T-helper 17 cell (primary cell): Measurements from ENCODE around the gene HOXA5. TPM values are rescaled to one million over a fixed set of nuclear protein-coding genes. Genes with fewer than 3 reads are reported as not detected.
A peak's percentile ranks its signal among the peaks of the same experiment; 100 is the strongest.

Source experiments
- ATAC-seq: fragments of 150-1000 bp; cut with Tn5 transposase; 2 replicates; pipeline ENCODE4 v1.10.0; 2021; ENCODE audit warnings: mild to moderate bottlenecking, moderate library complexity
- DNase-seq, 3 donors: peaks; one replicate each; pipeline versions ENCODE4 v3.0.0 to v3.0.0-alpha.2; 2020 to 2021
- H3K9me3 ChIP-seq: one replicate; pipeline ENCODE4 v1.7.0; 2013; ENCODE audit warnings: low read length, mild to moderate bottlenecking; ENCODE audit not compliant: control insufficient read depth, poor library complexity, severe bottlenecking
- H3K27ac Mint-ChIP-seq: one replicate; pipeline ENCODE4 v1.8.0; 2022; ENCODE audit warnings: mild to moderate bottlenecking, moderate library complexity, mixed read lengths
- H3K27me3 Mint-ChIP-seq: one replicate; pipeline ENCODE4 v1.8.0; 2022; ENCODE audit warnings: mixed read lengths
- H3K36me3 Mint-ChIP-seq: one replicate; pipeline ENCODE4 v1.8.0; 2022; ENCODE audit warnings: low read depth, mixed read lengths
- H3K4me1 Mint-ChIP-seq: one replicate; pipeline ENCODE4 v1.8.0; 2022; ENCODE audit warnings: mild to moderate bottlenecking, mixed read lengths
- H3K4me3 Mint-ChIP-seq: one replicate; pipeline ENCODE4 v1.8.0; 2022; ENCODE audit warnings: mild to moderate bottlenecking, moderate library complexity, mixed read lengths
- total RNA-seq, 4 donors: library from RNA in 2 of 4; stranded (reverse) in 2 of 4; gene quantifications; one replicate each; pipeline ENCODE4 v1.2.3 and lab custom pipeline; 2022 to 2026

Gene HOXA5
- total RNA-seq, 2 donors from 2014 or later = 0.26 TPM; not detected in 1

GRCh38 chr7:27112955-27113949 lies 30.2 kb downstream of the HOXA5 start:
- Mint-ChIP-seq H3K4me3 (no peak overlapping the region), H3K4me1 (no peaks in the 10 kb centered on the region), H3K27ac (no peak overlapping the region), H3K36me3 (no peaks in the 10 kb centered on the region), H3K27me3 (peaks cover 21% of the 10 kb centered on the region)
- H3K9me3 ChIP-seq = no peaks in the 10 kb centered on the region
- DNase-seq (no peak), ATAC-seq (no peak)

- ATAC-seq (no peak), DNase-seq (no peak)
- peaks cover 16% of the 10 kb centered on the region for H3K27me3 Mint-ChIP-seq
- no peaks in the 10 kb centered on the region for H3K9me3 ChIP-seq
- no peaks in the 10 kb centered on the region for H3K4me1 Mint-ChIP-seq
- no peak overlapping the region for H3K27ac Mint-ChIP-seq
- no peak overlapping the region for H3K4me3 Mint-ChIP-seq
- no peaks in the 10 kb centered on the region for H3K36me3 Mint-ChIP-seq
Measured at GRCh38 chr7:27112361-27112760, 31.1 kb downstream of the HOXA5 start.

- Mint-ChIP-seq H3K4me1 (no peaks in the 10 kb centered on the region), H3K36me3 (no peaks in the 10 kb centered on the region), H3K4me3 (no peak overlapping the region), H3K27me3 (peaks cover 11% of the 10 kb centered on the region), H3K27ac (no peak overlapping the region)
- DNase-seq (no peak), ATAC-seq (no peak)
- H3K9me3 ChIP-seq = no peaks in the 10 kb centered on the region
Measured at GRCh38 chr7:27111751-27112277, 31.7 kb downstream of the HOXA5 start.

- Mint-ChIP-seq H3K27ac (no peak overlapping the region), H3K4me3 (no peak overlapping the region), H3K4me1 (no peaks in the 10 kb centered on the region), H3K27me3 (peaks cover 9% of the 10 kb centered on the region), H3K36me3 (no peaks in the 10 kb centered on the region)
- no peak for DNase-seq
- ATAC-seq = no peak
- no peaks in the 10 kb centered on the region for H3K9me3 ChIP-seq
Measured at GRCh38 chr7:27111042-27111750, 32.3 kb downstream of the HOXA5 start.

GRCh38 chr7:27110186-27111031 lies 33.1 kb downstream of the HOXA5 start:
- H3K9me3 ChIP-seq = no peaks in the 10 kb centered on the region
- Mint-ChIP-seq H3K27ac (no peak overlapping the region), H3K27me3 (peaks cover 11% of the 10 kb centered on the region), H3K4me1 (no peaks in the 10 kb centered on the region), H3K36me3 (no peaks in the 10 kb centered on the region), H3K4me3 (no peak overlapping the region)
- ATAC-seq (no peak), DNase-seq (no peak)

- no peaks in the 10 kb centered on the region for H3K4me1 Mint-ChIP-seq
- ATAC-seq (no peak), DNase-seq (no peak)
- peaks cover 13% of the 10 kb centered on the region for H3K27me3 Mint-ChIP-seq
- no peaks in the 10 kb centered on the region for H3K36me3 Mint-ChIP-seq
- H3K9me3 ChIP-seq = no peaks in the 10 kb centered on the region
- H3K4me3 Mint-ChIP-seq = peak overlapping the region; percentile 15
- H3K27ac Mint-ChIP-seq = no peak overlapping the region
Measured at GRCh38 chr7:27109466-27110185, 33.9 kb downstream of the HOXA5 start.

GRCh38 chr7:27108390-27109127 lies 34.9 kb downstream of the HOXA5 start:
- peaks cover 2% of the 10 kb centered on the region for H3K4me1 Mint-ChIP-seq
- DNase-seq (no peak), ATAC-seq (no peak)
- no peak overlapping the region for H3K27ac Mint-ChIP-seq
- H3K36me3 Mint-ChIP-seq = no peaks in the 10 kb centered on the region
- H3K27me3 Mint-ChIP-seq = peaks cover 22% of the 10 kb centered on the region
- no peaks in the 10 kb centered on the region for H3K9me3 ChIP-seq
- H3K4me3 Mint-ChIP-seq = no peak overlapping the region

- Mint-ChIP-seq H3K36me3 (peaks cover 5% of the 10 kb centered on the region), H3K4me3 (no peak overlapping the region), H3K27me3 (peaks cover 30% of the 10 kb centered on the region), H3K27ac (no peak overlapping the region), H3K4me1 (peaks cover 6% of the 10 kb centered on the region)
- ATAC-seq (no peak), DNase-seq (no peak)
- no peaks in the 10 kb centered on the region for H3K9me3 ChIP-seq
Measured at GRCh38 chr7:27107391-27108381, 35.8 kb downstream of the HOXA5 start.

GRCh38 chr7:27106901-27107240 lies 36.6 kb downstream of the HOXA5 start:
- Mint-ChIP-seq H3K4me1 (peaks cover 10% of the 10 kb centered on the region), H3K27me3 (peaks cover 38% of the 10 kb centered on the region), H3K36me3 (peaks cover 6% of the 10 kb centered on the region), H3K27ac (no peak overlapping the region), H3K4me3 (no peak overlapping the region)
- no peak for ATAC-seq
- H3K9me3 ChIP-seq = no peaks in the 10 kb centered on the region
- no peak for DNase-seq

GRCh38 chr7:27106181-27106900 lies 37.1 kb downstream of the HOXA5 start:
- DNase-seq (no peak), ATAC-seq (no peak)
- Mint-ChIP-seq H3K27ac (no peak overlapping the region), H3K4me1 (peaks cover 10% of the 10 kb centered on the region), H3K36me3 (peaks cover 6% of the 10 kb centered on the region), H3K4me3 (no peak overlapping the region), H3K27me3 (peaks cover 43% of the 10 kb centered on the region)
- no peaks in the 10 kb centered on the region for H3K9me3 ChIP-seq
